NOMO-1 (cell line): Measurements from ENCODE around the gene PI4KB.
A peak's percentile ranks its signal among the peaks of the same experiment; 100 is the strongest.
"Not testable (repeated sequence)": the region's sequence is repeated elsewhere in the genome, so short reads cannot be mapped to it uniquely, and the experiment has no call there.

ENCODE experiments used
- DNase-seq, 2 experiments: peaks; one replicate each; lab custom pipeline; 2025; ENCODE audit not compliant: unreplicated experiment in 2 of 2; lab: John Stamatoyannopoulos, UW

The PI4KB gene

DNA sequence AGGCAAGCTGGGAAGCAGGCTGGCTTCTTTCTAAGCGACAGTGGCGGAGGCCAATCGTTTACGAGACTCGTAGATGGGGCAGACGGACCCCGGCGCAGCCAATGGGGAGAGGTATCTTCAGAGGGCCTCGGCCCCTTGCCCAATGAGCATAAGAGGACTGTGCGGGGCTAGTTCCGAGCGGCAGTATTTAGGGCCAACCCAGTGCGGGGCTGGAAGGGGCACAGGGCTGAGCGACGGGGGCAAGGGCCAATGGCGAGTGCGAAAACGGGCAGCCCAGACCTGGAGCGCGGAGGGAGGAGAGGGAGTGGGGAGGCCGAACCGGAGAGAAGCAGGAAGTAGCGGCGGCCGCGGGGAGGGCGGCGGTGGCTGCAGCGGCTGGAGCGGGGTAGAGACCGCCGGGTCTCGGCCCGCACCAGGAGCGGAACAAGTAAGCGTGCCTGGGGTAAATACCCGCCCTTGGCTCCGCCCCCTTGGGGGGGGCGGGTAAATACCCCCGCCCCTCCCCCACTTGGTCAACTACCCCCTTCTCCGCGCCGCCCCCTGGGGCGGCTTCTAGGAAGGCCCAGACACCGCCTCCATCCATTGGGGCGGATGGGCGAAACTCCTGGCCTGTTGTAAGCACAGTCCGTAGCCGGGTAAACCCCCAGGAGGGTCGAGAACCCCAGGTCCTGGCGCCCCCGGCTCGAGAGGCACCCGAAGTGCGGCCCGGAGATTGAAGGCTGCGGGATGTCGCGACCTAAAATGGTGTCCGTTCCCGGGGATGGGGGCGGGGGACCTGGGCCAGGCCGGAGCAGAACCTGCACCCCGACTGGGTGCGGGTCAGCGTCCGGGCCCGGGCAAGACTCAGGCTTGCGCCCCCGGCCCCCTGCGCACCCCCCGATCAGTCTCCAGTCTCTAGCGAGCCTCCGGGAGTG lies 45.0 kb downstream of the PI4KB start, which contains the start of gene ZNF687:
ZNF687 (plus strand) TSS at position 331 of the 914 bp plus-strand sequence. CDS start 3,993 bp downstream, outside the sequence.
- DNase-seq = peak; percentile 99 to 100

DNA sequence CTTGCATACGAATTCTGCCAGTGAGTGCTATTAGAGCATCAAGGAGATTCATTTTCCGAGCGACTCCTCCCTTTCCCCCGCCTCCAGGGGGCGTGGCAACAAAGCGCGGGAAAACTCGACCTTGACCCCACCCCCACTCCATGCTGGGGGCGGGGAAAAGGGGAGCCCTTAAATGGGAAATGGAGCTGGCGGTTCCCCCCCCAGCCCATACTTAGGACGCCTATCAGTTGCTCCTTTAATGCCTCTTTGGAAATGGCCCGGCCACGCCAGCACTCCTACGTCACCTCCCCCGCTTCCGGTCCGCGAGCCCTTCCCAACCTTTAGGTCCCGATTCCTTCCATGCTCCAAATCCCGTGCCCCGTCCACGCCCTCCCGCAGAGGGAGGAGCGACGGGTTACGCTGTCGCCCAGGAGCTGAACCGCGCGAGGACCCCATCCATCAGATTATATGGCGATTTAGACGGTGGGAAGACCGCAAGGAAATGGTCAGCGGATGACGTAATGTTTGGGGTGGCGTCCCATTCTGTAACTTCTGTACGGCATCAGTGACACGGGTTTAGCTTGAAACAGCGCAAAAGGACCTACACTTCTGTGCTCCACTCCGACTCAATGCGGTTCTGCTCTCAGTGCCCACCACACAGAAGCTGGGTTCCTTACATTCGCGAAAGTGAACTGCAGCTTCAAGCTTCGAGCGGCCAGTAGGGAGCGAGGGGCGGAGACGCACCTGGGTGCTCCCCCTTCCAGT lies 45.8 kb downstream of the PI4KB start:
- peak; percentile 95 to 98 for DNase-seq

DNA sequence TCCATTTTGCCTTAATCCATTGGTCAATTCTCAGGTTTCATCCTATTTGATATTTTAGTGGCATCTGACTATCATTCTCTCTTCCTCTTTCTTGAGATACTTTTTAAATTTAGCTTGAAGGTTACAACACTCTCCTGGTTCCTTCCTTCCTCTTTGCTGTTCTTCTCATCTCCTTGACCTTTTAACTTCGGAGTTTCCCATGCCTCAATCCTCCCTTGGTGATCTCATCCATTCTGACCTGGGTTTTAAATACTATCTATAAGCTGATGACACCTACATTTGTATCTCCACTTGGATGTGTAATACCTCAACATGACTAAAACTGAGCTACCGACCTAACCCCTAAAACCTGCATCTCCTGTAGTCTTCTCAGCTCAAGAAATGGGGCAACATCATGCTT lies 50.0 kb downstream of the PI4KB start:
- peak; percentile 63 to 93 for DNase-seq

DNA sequence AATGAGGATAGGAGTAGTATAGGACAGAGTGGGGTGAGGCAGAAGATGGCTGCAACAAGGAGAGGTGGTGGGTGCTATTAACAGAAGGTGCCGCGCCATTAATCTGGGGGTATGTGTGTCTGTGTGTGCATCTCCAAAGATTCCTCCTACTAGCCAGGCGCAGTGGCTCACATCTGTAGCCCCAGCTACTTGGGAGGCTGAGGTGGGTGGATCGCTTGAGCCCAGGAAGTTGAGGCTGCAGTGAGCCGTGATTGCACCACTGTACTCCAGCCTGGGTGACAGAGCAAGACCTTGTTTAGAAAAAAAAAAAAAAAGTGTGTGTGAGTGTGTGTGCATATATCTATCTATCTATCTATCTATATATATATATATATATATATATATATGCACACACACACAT lies 51.9 kb downstream of the PI4KB start:
- DNase-seq = not testable (repeated sequence)

DNA sequence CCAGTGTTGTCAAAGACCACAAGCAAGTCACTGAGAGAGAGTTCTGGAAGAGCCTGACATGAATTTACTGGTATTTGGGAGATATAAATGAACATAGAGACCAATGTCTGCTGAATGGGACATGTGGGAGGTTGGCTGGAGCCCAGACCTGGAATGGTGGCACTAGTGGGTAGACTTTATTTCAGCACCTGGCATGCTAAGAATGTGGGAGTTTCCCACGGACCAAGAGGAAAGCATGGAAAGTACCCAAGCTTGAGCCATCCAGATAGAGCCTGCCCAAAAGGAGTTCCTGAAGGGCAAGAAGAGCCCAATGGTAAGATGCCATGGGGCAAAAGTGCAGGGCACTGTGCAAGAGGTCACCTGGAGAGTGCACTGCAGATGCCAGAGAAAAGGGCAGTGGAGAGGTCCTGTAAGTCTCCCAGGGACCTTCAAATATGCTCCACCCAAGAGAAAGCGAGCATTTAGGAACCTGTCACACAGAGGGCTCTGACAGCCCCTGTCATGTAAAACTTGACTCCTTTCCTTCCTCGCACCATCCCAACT lies 53.2 kb downstream of the PI4KB start:
- DNase-seq = no peak

DNA sequence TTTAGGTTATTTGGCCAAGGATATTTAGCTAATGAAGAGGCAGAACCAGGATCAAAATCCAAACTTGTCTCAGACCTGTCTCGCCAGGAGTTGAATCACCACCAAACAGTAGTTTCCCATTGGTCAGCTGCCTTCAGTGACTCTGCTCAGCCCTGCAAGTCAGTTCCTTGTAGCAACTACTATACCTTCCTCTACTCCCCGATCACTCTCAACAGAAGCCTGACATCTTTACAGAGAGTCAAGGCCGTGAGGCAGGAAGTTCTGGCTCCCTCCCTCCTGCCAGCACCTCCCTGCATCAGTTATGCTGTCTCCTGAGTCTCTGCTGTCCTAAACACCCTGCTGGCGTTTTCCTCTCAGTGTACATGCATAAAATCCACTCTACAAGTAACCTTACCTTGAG lies 59.5 kb downstream of the PI4KB start:
- no peak for DNase-seq

DNA sequence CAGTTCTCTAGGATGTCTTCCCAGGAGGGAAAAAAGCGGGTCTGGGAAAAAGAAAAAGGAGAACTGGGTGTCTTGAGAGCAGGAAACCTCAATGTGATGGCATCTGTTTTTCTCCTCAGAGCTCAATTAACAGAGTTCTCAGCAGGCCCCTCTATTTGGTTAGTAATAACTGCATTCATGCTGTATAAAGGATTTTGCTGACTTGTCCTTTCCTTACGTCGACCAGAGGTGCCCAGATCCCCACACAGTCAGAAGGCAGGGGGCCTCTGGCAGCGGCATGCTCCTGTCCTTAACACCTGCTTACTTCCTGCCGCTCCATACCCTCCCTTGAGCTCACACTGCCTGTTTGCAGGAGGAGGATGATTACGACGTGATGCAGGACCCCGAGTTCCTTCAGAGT lies 60.4 kb downstream of the PI4KB start:
- DNase-seq = no peak

DNA sequence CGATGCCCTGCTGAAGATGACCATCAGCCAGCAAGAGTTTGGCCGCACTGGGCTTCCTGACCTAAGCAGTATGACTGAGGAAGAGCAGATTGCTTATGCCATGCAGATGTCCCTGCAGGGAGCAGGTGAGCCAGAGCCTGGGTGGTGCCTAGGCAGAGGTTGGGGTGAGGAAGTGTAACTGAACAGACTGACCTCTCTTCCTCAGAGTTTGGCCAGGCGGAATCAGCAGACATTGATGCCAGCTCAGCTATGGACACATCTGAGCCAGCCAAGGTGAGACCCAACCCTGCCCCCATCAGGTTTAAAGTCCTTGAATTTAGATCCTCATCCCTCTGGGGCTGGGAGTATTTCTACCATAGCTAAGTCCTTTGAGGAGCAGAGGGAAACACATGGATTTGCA lies 60.9 kb downstream of the PI4KB start:
- no peak for DNase-seq

DNA sequence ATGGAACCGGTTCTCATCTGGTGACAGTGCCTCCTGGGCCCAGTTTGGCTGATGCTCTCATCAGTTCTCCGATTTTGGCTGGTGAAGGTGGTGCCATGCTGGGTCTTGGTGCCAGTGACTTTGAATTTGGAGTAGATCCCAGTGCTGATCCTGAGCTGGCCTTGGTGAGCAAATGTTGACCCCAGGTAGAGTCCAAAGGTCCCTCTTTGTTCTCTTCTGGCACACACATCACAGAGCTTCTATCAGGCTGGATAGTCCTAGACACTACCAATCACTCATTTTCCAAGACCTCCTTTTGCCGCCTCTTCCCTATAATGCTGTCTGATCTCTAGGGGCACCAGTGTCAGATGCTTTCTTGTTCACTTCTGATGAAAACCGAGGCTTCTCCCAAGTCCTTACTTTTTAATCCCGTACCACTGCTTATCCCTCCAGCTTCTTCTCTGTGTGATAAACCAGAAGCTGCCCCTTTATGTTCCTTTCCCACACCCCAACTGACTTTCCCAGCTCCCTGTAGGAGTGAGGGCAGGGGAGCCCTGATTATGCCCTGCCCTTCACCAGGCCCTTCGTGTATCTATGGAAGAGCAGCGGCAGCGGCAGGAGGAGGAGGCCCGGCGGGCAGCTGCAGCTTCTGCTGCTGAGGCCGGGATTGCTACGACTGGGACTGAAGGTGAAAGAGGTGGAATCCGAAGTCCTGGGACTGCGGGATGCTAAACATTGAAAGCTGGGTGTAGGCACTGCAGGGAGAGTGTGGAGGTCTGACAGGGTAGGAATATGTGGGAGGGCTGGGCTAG lies 61.6 kb downstream of the PI4KB start:
- DNase-seq = no peak

DNA sequence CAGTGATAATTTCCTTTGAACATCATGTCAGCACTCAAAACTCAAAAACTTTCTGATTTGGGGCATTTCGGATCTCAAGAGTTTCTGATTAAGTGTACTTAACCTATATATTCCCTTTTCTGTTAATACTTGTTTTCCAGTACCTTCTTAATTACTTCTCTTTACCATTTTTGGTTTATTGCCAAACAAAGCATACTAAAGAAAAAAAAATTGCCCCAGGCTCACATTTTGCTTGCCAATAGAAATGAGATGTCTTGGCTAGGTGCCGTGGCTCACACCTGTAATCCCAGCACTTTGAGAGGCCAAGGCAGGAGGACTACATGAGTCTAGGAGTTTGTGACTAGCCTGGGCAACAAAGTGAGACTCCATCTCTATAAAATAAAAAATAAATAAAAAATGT lies 67.9 kb downstream of the PI4KB start:
- no peak for DNase-seq

DNA sequence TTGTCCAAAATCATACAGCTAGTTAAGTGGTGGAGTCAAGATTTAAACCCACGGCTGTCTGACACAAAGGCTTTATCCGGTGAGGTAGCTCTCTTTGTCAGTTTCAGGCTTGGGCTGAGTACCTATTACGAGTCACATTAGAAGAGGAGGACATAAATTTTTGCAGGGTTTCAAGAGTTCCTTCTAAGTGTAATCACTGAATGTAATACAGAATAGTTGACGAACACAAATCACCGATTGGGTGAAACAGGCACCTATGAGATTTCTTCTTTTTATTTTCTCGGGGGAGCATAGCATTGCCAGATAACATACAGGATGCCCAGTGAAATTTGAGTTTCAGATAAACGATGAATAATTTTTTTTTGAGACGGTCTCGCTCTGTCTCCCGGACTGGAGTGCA lies 71.8 kb downstream of the PI4KB start:
- DNase-seq = no peak

DNA sequence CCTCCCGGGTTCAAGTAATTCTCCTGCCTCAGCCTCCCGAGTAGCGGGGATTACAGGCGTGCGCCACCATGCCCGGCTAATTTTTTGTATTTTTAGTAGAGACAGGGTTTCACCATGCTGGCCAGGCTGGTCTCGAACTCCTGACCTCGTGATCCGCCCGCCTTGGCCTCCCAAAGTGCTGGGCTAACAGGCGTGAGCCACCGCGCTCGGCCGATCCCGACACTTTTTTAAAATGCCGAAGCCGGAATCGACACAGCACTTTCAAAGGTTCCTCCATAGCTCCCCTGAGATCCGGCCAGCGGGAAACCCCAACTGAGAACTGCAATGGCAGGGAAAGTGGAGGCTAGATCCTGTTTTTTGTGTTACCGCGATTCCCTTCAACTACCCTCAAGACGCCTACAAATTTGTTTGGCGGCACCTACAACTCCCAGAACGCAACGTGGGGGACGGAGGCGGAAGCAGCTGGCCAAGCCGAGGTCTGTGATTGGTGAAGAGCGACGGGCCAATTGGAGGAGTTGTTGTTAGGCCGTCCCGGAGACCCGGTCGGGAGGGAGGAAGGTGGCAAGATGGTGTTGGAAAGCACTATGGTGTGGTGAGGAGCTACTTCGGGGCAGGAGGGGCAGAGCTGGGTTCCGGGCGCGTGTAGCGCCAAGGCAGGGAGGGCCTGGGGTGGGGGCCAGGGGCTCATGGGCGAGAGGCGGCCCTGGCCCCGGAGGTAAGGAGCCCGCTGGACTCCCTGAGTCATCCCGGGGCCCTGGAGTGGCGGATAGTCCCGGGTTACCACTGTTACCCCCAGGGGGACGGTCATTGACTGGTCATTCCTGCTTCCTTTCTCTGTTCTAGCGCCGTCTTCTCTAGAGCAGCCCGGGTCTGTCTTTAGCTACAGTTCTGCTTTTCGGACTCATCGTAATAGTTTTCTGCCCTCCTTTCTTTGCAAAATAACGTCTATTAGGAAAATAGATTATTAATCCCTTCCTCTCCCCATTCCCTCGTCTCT lies 72.7 kb downstream of the PI4KB start, which contains the start of gene PSMD4:
PSMD4 (plus strand) TSS at position 518 of the 997 bp plus-strand sequence; CDS start at position 567, 49 bp downstream.
- peak; percentile 97 to 98 for DNase-seq

DNA sequence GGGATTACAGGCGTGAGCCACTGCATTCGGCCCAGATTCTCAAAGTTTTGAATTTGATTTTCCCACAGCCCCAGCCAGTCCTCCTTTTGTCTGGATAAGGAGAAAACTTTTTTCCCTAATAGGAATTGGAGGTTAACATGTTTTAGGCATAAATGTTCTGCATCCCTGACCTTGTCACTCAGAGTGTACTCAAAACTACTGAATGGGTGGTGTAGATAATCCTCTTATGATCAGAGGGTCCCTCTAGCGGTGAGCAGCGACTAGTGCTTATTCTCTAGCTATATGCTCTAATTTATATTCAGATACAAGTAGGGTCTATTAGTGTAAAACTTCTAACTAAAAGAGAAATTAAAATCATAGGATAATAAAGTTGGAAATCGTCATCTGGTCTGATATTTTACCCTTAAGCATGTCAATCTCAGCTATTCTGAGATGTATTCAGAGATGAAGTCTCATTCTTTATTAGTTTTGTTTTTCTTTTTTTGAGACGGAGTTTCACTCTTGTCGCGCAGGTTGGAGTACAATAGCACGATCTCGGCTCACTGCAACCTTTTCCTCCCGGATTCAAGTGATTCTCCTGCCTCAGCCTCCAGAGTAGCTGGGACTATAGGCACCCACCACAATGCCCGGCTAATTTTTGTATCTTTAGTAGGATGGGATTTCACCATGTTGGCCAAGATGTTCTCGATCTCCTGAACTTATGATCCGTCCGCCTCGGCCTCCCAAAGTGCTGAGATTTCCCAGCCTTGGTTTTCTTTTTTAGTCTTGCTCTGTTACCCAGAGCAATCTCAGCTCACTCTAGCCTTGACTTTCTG lies 75.4 kb downstream of the PI4KB start:
- peak; percentile 17 to 83 for DNase-seq

DNA sequence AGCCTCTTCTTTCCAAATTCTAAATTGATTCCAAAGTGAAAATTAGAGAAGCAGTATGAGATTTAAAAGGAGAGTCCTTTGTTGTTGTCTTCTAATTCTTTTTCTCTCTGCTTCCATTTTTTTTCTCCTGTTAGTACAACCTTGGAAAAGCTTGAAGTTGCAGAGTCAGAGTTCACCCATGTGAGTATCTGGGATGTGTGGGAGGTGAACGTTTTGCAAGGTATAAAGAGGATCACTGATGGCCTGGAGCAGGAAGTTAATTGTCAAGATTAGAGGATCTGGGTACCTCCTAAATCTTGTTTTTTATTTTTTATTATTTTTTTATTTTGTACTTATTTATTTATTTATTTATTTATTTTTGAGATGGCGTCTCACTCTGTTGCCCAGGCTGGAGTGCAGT lies 80.4 kb downstream of the PI4KB start:
- DNase-seq = no peak

DNA sequence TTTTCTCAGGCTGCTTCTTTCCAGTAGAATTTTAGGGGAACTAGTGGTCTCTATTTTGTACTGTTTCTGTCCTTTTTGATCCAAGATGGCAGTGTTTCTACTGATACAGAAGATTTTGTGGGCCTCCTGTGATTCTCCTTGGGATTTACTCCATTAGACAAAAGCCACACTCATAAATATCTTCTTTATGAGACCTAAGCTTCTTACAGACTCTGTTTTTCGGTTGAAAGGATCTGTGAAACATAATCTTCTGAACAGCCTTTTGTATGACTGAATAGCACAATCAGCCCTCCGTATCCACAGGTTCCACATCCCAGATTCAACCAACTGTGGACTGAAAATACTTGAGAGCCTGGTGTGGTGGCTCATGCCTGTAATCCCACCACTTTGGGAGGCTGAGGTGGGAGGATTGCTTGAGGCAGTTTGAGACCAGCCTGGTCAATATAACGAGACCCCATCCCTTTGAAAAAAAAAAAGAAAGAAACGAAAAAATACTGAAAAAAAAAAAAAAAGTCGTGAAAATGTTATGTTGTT lies 83.5 kb downstream of the PI4KB start:
- no peak for DNase-seq

DNA sequence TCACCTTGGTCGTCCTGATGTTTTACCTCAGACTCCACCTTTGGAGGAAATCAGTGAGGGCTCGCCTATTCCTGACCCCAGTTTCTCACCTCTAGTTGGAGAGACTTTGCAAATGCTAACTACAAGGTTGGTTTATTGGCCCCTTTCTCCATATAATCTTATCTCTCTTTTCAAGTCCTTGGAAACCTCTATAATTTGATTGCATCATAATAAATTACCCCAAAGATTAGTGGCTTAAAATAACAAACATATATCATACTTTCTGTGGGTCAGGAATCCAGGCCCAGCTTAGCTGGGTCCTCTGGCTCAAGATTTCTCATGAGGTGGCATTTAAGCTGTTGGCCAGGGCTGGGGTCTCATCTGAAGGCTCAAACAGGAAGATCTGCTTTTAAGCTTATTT lies 84.8 kb downstream of the PI4KB start:
- DNase-seq = no peak
